GM21360 (cell line): Measurements from ENCODE around the gene ICA1L.
"Not testable (repeated sequence)": the region's sequence is repeated elsewhere in the genome, so short reads cannot be mapped to it uniquely, and the experiment has no call there.

Experiments used
- ATAC-seq: cut with Tn5 transposase; IDR thresholded peaks from one replicate; pipeline ENCODE4 v1.9.1; 2021; ENCODE audit warnings: mild to moderate bottlenecking, moderate library complexity; ENCODE audit not compliant: unreplicated experiment

ICA1L gene

GRCh38 chr2:202847693-202848524 lies 23.7 kb downstream of the ICA1L start:
- no peak for ATAC-seq

GRCh38 chr2:202844656-202845055 lies 26.9 kb downstream of the ICA1L start:
- no peak for ATAC-seq

- ATAC-seq, result no peak
These were observed 28.9 kb downstream of the ICA1L start for GRCh38 chr2:202842690-202843089.

GRCh38 chr2:202841090-202841867 lies 30.3 kb downstream of the ICA1L start:
- no peak for ATAC-seq

- ATAC-seq, result no peak
These were observed 40.0 kb downstream of the ICA1L start for GRCh38 chr2:202831242-202832220.

GRCh38 chr2:202824901-202825300 lies 46.7 kb downstream of the ICA1L start:
- ATAC-seq, result no peak

GRCh38 chr2:202822411-202822810 lies 49.2 kb downstream of the ICA1L start:
- ATAC-seq, result no peak

- no peak for ATAC-seq
These were observed 50.1 kb downstream of the ICA1L start for GRCh38 chr2:202821206-202822160.

- ATAC-seq, result no peak
These were observed 53.2 kb downstream of the ICA1L start for GRCh38 chr2:202818321-202818720.

GRCh38 chr2:202817771-202818170 lies 53.8 kb downstream of the ICA1L start:
- ATAC-seq, result no peak

GRCh38 chr2:202815548-202816360 lies 55.8 kb downstream of the ICA1L start:
- no peak for ATAC-seq

- ATAC-seq, result no peak
These were observed 57.3 kb downstream of the ICA1L start for GRCh38 chr2:202814226-202814625.

- ATAC-seq, result no peak
These were observed 58.2 kb downstream of the ICA1L start for GRCh38 chr2:202813387-202813786.

GRCh38 chr2:202808754-202809153 lies 62.8 kb downstream of the ICA1L start:
- no peak for ATAC-seq

- not testable (repeated sequence) for ATAC-seq
These were observed 64.0 kb downstream of the ICA1L start for GRCh38 chr2:202807431-202808138.

- ATAC-seq, result not testable (repeated sequence)
These were observed 65.7 kb downstream of the ICA1L start for GRCh38 chr2:202805911-202806310.

GRCh38 chr2:202797944-202798343 lies 73.6 kb downstream of the ICA1L start:
- no peak for ATAC-seq

- ATAC-seq, result no peak
These were observed 80.9 kb downstream of the ICA1L start for GRCh38 chr2:202790676-202791075.
